Measurements from ENCODE around the gene TBXT. TPM values are rescaled to one million over a fixed set of nuclear protein-coding genes. Genes with fewer than 3 reads are reported as not detected.

The TBXT gene
- total RNA-seq, 1 donor from 2014 or later: not detected

GRCh38 chr6:166119116-166119911 is 48.3 kb downstream of the TBXT start:
- no peak for DNase-seq (ENCODE audit: low spot score)

DNA sequence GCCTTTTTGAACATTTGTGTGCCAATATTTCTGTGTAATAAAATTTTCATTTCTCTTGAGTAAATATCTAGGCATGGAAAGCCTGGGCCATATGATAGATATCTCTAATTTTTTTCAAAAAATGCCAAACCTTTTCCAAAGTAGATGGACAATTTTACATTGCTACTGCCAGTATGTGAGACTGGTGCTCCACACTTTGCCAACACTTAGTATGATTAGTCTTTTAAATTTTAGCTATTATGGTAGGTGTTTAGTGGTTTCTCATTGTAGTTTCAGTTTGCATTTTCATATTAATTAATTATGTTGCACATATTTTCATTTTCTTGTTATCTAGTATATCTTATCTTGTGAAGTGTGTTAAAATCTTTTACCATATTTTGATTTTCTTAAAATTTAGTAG is 52.0 kb downstream of the TBXT start:
- no peak for DNase-seq (ENCODE audit: low spot score)

GRCh38 chr6:166112580-166112979 is 55.1 kb downstream of the TBXT start:
- DNase-seq (ENCODE audit: low spot score): no peak

DNA sequence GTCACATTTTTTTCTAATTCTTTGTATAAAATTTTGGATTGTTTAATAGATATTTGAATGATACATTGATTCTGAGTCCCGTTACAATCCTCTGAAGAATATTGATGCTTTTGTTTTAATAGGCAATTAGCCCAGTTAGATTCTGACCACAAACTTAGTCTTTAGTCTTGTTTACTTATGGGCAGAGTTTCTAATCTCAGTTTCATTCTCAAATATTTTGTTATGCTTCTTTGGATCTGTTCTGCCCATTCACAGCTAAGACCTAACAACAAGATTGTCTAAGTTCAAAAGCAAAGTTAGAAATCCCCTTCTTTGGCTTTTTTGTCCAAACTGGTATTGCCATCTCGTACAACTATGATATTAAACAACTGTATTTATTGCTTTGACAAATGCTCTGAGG is 58.0 kb downstream of the TBXT start:
- DNase-seq (ENCODE audit: low spot score): no peak

Other genes with a start within 250 kb of the TBXT start
- gene PRR18, start 140.5 kb upstream of the TBXT start, total RNA-seq: 1.0 TPM
- 47.7 TPM for gene SFT2D1, start 174.7 kb upstream of the TBXT start, total RNA-seq
- gene MPC1, start 215.1 kb upstream of the TBXT start, total RNA-seq: 49.1 TPM

All from mesenteric fat pad (tissue), 1 donor.